Suprapubic skin (tissue), 4 donors: Measurements from ENCODE around the gene NCK1.

Experiments
- CTCF ChIP-seq, 2 donors: fragments of 200-600 bp in 1 of 2; fragments of 450-650 bp in 1 of 2; sonication (generic) in 1 of 2; IDR thresholded peaks; one replicate each; pipeline ENCODE4 v1.5.1; 2016 to 2019; ENCODE audit warnings: antibody characterized with exemption in 2 of 2, mild to moderate bottlenecking in 1 of 2, moderate library complexity in 1 of 2
- EP300 ChIP-seq: sonication (generic); formaldehyde crosslinking; IDR thresholded peaks from one replicate; pipeline ENCODE4 v1.6.1; 2017; ENCODE audit warnings: antibody characterized with exemption
- POLR2A ChIP-seq, 2 donors: fragments of 450-650 bp; IDR thresholded peaks; one replicate each; pipeline ENCODE4 v1.6.1; 2017; ENCODE audit warnings: antibody characterized with exemption in 2 of 2, mild to moderate bottlenecking in 2 of 2, moderate library complexity in 2 of 2
- POLR2AphosphoS5 ChIP-seq, 3 donors: sonication (generic); formaldehyde crosslinking; IDR thresholded peaks; one replicate each; pipeline ENCODE4 v1.6.1; 2017; ENCODE audit warnings: antibody characterized with exemption in 3 of 3

DNA sequence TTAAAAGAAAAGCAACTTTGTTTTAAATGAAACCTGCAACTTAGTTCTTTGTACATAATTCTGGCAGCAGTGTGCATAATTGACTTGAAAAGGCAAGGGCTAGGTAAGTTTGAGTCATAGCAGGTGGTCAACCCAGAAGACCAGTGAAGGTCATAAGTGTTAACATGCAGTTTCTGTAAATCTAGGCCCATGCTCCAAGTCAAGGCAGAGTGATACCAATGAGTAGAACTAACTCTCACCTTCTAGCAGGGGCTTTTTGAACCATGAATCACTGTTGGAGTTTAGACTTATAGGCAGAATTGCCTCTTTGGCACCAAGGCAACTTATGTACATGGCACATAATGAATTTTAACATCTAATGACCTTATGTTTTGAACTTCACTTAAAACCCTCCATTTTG is 66.2 kb downstream of the NCK1 start:
- TF ChIP-seq EP300 (no peak), CTCF (IDR thresholded peaks at IDR 0.05) (no peak), POLR2AphosphoS5 (IDR thresholded peaks at IDR 0.05) (no peak), POLR2A (IDR thresholded peaks at IDR 0.05) (no peak)
